Measurements from ENCODE around the gene UBN1. TPM values are rescaled to one million over a fixed set of nuclear protein-coding genes. Genes with fewer than 3 reads are reported as not detected.

UBN1 gene
- total and polyA plus RNA-seq, 4 donors, result 7.3 to 19.7 (median 14.2) TPM

- peaks cover 0 to 3% (median 0%) of the 10 kb centered on the region in 4 donors for H3K9me3 ChIP-seq (ENCODE audit: control insufficient read depth in 4 of 4, low read length in 3 of 4)
- DNase-seq (ENCODE audit: low spot score), result no peak
- peaks cover 5 to 46% (median 19%) of the 10 kb centered on the region in 4 donors for H3K36me3 ChIP-seq (ENCODE audit: control insufficient read depth in 4 of 4, insufficient read depth in 3 of 4, low read depth in 1 of 4, low read length in 3 of 4)
- H3K4me3 ChIP-seq (ENCODE audit: low read depth in 1 of 3, low read length in 3 of 3), result no peak overlapping the region
- peaks cover 0 to 4% (median 1%) of the 10 kb centered on the region in 4 donors for H3K4me1 ChIP-seq (ENCODE audit: control insufficient read depth in 4 of 4, insufficient read depth in 4 of 4, low read length in 3 of 4)
- TF ChIP-seq NR2F2 (IDR thresholded peaks at IDR 0.05) (no peak), CTCF (IDR thresholded peaks at IDR 0.05; ENCODE audit: low read depth, low read length, missing input control) (no peak), RAD21 (IDR thresholded peaks at IDR 0.05) (no peak), YY1 (IDR thresholded peaks at IDR 0.05) (no peak), GABPA (IDR thresholded peaks at IDR 0.05 in 1 of 2, conservative IDR thresholded peaks at IDR 0.05 in 1 of 2) (no peak), SP1 (IDR thresholded peaks at IDR 0.05) (no peak), TAF1 (conservative IDR thresholded peaks at IDR 0.05) (no peak)
- TF ChIP-seq, protein P1, sequence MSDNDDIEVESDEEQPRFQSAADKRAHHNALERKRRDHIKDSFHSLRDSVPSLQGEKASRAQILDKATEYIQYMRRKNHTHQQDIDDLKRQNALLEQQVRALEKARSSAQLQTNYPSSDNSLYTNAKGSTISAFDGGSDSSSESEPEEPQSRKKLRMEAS (IDR thresholded peaks at IDR 0.05), result no peak
- no peaks in the 10 kb centered on the region for H3K27me3 ChIP-seq (ENCODE audit: control insufficient read depth in 4 of 4, insufficient read depth in 4 of 4, low read length in 3 of 4)
- WGBS, result 95% methylated on average over 28 of the region's 28 CpGs
- H3K27ac ChIP-seq (ENCODE audit: low read depth in 1 of 2, low read length in 2 of 2), result no peak overlapping the region
- no peak overlapping the region for H3K9ac ChIP-seq (ENCODE audit: low read depth in 1 of 2, low read length in 2 of 2)
Measured at GRCh38 chr16:4898811-4899473, 51.7 kb downstream of the UBN1 start.

- no peak overlapping the region for H3K9ac ChIP-seq (ENCODE audit: low read depth in 1 of 2, low read length in 2 of 2)
- TF ChIP-seq YY1 (IDR thresholded peaks at IDR 0.05) (no peak), JUND (IDR thresholded peaks at IDR 0.05) (no peak), EGR1 (IDR thresholded peaks at IDR 0.05; ENCODE audit: low read depth in 2 of 2) (no peak), NR2F2 (IDR thresholded peaks at IDR 0.05) (no peak), FOXA2 (IDR thresholded peaks at IDR 0.05) (no peak), SP1 (IDR thresholded peaks at IDR 0.05) (no peak), FOXA1 (IDR thresholded peaks at IDR 0.05) (no peak), ZBTB33 (IDR thresholded peaks at IDR 0.05) (no peak), CTCF (IDR thresholded peaks at IDR 0.05; ENCODE audit: low read depth, low read length, missing input control) (no peak), HNF4A (conservative IDR thresholded peaks at IDR 0.05) (no peak), RAD21 (IDR thresholded peaks at IDR 0.05) (no peak), ATF3 (IDR thresholded peaks at IDR 0.05) (no peak)
- TF ChIP-seq, protein P2, sequence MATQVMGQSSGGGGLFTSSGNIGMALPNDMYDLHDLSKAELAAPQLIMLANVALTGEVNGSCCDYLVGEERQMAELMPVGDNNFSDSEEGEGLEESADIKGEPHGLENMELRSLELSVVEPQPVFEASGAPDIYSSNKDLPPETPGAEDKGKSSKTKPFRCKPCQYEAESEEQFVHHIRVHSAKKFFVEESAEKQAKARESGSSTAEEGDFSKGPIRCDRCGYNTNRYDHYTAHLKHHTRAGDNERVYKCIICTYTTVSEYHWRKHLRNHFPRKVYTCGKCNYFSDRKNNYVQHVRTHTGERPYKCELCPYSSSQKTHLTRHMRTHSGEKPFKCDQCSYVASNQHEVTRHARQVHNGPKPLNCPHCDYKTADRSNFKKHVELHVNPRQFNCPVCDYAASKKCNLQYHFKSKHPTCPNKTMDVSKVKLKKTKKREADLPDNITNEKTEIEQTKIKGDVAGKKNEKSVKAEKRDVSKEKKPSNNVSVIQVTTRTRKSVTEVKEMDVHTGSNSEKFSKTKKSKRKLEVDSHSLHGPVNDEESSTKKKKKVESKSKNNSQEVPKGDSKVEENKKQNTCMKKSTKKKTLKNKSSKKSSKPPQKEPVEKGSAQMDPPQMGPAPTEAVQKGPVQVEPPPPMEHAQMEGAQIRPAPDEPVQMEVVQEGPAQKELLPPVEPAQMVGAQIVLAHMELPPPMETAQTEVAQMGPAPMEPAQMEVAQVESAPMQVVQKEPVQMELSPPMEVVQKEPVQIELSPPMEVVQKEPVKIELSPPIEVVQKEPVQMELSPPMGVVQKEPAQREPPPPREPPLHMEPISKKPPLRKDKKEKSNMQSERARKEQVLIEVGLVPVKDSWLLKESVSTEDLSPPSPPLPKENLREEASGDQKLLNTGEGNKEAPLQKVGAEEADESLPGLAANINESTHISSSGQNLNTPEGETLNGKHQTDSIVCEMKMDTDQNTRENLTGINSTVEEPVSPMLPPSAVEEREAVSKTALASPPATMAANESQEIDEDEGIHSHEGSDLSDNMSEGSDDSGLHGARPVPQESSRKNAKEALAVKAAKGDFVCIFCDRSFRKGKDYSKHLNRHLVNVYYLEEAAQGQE (IDR thresholded peaks at IDR 0.05), result no peak
- WGBS, result 88% methylated on average over 6 of the region's 6 CpGs
Measured at GRCh38 chr16:4899474-4899846, 52.2 kb downstream of the UBN1 start.

More at GRCh38 chr16:4899474-4899846, 52.2 kb downstream of the UBN1 start:
- peaks cover 5 to 42% (median 18%) of the 10 kb centered on the region in 4 donors for H3K36me3 ChIP-seq (ENCODE audit: control insufficient read depth in 4 of 4, insufficient read depth in 3 of 4, low read depth in 1 of 4, low read length in 3 of 4)
- H3K27me3 ChIP-seq (ENCODE audit: control insufficient read depth in 4 of 4, insufficient read depth in 4 of 4, low read length in 3 of 4), result no peaks in the 10 kb centered on the region
- DNase-seq (ENCODE audit: low spot score), result no peak
- H3K9me3 ChIP-seq (ENCODE audit: control insufficient read depth in 4 of 4, low read length in 3 of 4), result peaks cover 0 to 3% (median 0%) of the 10 kb centered on the region in 4 donors
- no peak overlapping the region for H3K27ac ChIP-seq (ENCODE audit: low read depth in 1 of 2, low read length in 2 of 2)
- no peak overlapping the region for H3K4me3 ChIP-seq (ENCODE audit: low read depth in 1 of 3, low read length in 3 of 3)
- H3K4me1 ChIP-seq (ENCODE audit: control insufficient read depth in 4 of 4, insufficient read depth in 4 of 4, low read length in 3 of 4), result peaks cover 0 to 4% (median 1%) of the 10 kb centered on the region in 4 donors

Measured in liver (tissue), 9 donors.